ENCODE measurements around the gene JMJD8. TPM values are rescaled to one million over a fixed set of nuclear protein-coding genes. Genes with fewer than 3 reads are reported as not detected.
A peak's percentile ranks its signal among the peaks of the same experiment; 100 is the strongest.

JMJD8 gene
- total and polyA plus RNA-seq, 3 experiments from 2014 or later = 53.0 to 56.6 (median 55.9) TPM

- Histone ChIP-seq H3K36me3 (ENCODE audit: insufficient read depth, low read length) (peaks cover 4% of the 10 kb centered on the region), H3K27ac (ENCODE audit: low read depth, low read length) (no peak overlapping the region), H3K27me3 (ENCODE audit: insufficient read depth, low read length, poor library complexity, severe bottlenecking) (no peaks in the 10 kb centered on the region), H3K4me1 (ENCODE audit: insufficient read depth, low read length) (peaks cover 13% of the 10 kb centered on the region), H3K9me3 (ENCODE audit: low read length) (no peaks in the 10 kb centered on the region), H3K4me3 (ENCODE audit: low read length) (no peak overlapping the region)
- CTCF ChIA-PET = interaction anchor here (1.2 to 1.3 kb wide), 2 partner anchors 14 to 65 kb away, joined by 3 read pairs; partner anchors contain the start of gene CIAO3
- Mint-ChIP-seq H3K9me3 (no peaks in the 10 kb centered on the region), H3K27me3 (peaks cover 0 to 6% of the 10 kb centered on the region in 2 donors), H3K4me3 (no peak overlapping the region), H3K4me1 (peaks cover 5 to 22% (median 8%) of the 10 kb centered on the region in 3 donors), H3K27ac (no peak overlapping the region), H3K36me3 (peaks cover 0 to 25% (median 0%) of the 10 kb centered on the region in 3 donors)
- POLR2A ChIA-PET = interaction anchor here (1.1 to 1.2 kb wide), 2 partner anchors 28 to 32 kb away, joined by 3 read pairs; no protein-coding TSS in a partner anchor
- DNase-seq = no peak
Measured at GRCh38 chr16:675884-676564, 8.1 kb downstream of the JMJD8 start.

DNA sequence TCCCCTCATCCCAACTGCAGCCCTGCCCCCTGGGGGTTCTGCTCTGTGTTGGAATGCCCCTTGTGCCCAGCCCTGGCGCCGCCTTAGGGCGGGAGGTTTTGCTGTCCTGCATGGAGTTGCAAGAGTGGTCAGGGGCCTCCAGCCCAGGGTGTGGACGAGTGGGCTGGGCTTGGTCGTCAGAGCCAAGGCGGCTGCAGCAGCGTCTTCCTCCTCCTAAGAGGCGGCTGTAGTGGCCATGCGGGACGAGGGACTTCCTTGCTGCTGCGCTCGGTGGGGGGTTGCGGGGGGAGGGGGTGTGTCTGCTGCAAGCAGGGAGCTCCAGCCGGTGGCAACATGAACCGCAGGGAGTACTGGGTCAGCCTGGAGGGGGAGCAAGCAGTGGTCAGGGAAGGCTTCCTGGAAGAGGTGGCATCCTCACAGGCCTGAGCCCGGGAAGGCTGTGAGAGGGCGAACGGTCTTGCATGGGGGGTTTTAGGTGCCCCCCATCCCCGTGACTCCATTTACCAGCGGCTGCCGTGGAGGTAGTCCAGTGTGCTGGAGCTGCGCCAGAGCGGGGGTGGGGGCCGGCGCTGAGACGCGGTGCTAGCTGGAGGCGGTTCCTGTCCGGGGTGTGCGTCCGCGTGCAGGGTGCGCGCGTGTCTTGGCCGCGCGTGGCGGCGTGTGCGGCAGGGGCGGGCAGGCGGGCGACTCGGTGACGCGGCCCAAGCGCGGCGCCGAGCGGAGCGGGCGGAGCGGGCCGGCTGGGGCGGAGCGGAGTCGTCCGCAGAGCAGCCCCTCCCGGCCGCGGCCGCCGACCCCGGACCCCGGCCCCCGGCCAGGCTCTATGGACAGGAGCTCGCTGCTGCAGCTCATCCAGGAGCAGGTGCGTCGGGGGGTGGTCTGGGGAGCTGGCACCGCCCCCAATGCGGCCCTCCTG is 8.9 kb downstream of the JMJD8 start, which contains the start of gene RHBDL1:
TSS of gene RHBDL1 (plus strand) at position 704 of the 916 bp plus-strand sequence. CDS start at position 824, 120 bp downstream.
- Histone ChIP-seq H3K36me3 (ENCODE audit: insufficient read depth, low read length) (peaks cover 4% of the 10 kb centered on the region), H3K27ac (ENCODE audit: low read depth, low read length) (no peak within 1 kb of the TSS), H3K4me1 (ENCODE audit: insufficient read depth, low read length) (peaks cover 10% of the 10 kb centered on the region), H3K9me3 (ENCODE audit: low read length) (no peaks in the 10 kb centered on the region), H3K27me3 (ENCODE audit: insufficient read depth, low read length, poor library complexity, severe bottlenecking) (no peaks in the 10 kb centered on the region), H3K4me3 (ENCODE audit: low read length) (no peak within 1 kb of the TSS)
- DNase-seq = no peak
- Mint-ChIP-seq H3K4me1 (peaks cover 5 to 20% (median 6%) of the 10 kb centered on the region in 3 donors), H3K27me3 (peaks cover 0 to 6% of the 10 kb centered on the region in 2 donors), H3K36me3 (peaks cover 0 to 30% (median 0%) of the 10 kb centered on the region in 3 donors), H3K4me3 (peak within 1 kb of the TSS in 5 of 7 donors; percentile 15 to 40 (median 27)), H3K27ac (no peak within 1 kb of the TSS), H3K9me3 (no peaks in the 10 kb centered on the region)
- POLR2A ChIA-PET = interaction anchor here (1.2 kb wide), 1 partner anchor 29 kb away, joined by 3 read pairs; no protein-coding TSS in a partner anchor
- CTCF ChIA-PET = interaction anchor here (1.2 to 1.3 kb wide), 2 partner anchors 13 to 66 kb away, joined by 3 read pairs; partner anchors contain the start of gene CIAO3

DNA sequence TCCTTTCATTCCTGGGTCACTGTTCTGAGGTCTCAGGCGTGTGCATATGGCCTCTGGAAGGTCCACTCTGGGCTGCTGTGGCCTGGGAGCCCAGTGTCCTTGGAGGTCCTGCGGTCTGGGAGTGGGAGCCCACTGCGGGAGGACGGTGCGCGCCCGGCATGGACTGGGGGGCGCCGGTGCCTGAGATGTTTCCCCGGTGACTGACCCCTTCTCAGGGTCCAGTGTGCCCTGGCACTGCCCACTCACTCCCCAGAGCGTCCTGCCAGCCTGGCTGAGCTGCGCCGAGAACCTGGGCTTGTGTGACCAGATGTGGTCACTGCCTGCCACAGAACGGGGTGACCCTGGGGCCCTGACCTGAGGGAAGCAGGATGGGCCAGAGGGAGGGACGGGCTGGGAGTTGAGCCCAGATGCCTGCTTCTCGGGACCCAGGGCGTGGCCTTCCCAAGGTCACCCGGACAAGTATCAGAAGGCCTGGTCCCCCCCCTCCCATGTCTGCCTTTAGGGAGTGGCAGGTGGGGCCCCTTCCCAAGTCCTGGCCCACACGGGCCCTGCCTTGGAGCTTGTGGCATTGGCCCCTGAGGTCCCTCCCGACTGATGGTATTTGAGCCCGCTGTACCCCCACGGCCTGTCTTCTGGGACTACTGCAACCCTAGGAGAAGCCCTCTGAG is 9.8 kb downstream of the JMJD8 start:
- Mint-ChIP-seq H3K4me1 (peaks cover 5 to 20% (median 5%) of the 10 kb centered on the region in 3 donors), H3K27ac (no peak overlapping the region), H3K36me3 (peaks cover 0 to 34% (median 0%) of the 10 kb centered on the region in 3 donors), H3K4me3 (peak overlapping the region in 2 of 7 donors; percentile 34), H3K27me3 (peaks cover 0 to 6% of the 10 kb centered on the region in 2 donors), H3K9me3 (no peaks in the 10 kb centered on the region)
- Histone ChIP-seq H3K4me1 (ENCODE audit: insufficient read depth, low read length) (peaks cover 8% of the 10 kb centered on the region), H3K4me3 (ENCODE audit: low read length) (no peak overlapping the region), H3K27me3 (ENCODE audit: insufficient read depth, low read length, poor library complexity, severe bottlenecking) (no peaks in the 10 kb centered on the region), H3K27ac (ENCODE audit: low read depth, low read length) (no peak overlapping the region), H3K36me3 (ENCODE audit: insufficient read depth, low read length) (peaks cover 4% of the 10 kb centered on the region), H3K9me3 (ENCODE audit: low read length) (no peaks in the 10 kb centered on the region)
- ChIA-PET POLR2A (interaction anchor here (1.2 kb wide), 1 partner anchor 30 kb away, joined by 3 read pairs; no protein-coding TSS in a partner anchor), CTCF (no interaction called here)
- no peak for DNase-seq

DNA sequence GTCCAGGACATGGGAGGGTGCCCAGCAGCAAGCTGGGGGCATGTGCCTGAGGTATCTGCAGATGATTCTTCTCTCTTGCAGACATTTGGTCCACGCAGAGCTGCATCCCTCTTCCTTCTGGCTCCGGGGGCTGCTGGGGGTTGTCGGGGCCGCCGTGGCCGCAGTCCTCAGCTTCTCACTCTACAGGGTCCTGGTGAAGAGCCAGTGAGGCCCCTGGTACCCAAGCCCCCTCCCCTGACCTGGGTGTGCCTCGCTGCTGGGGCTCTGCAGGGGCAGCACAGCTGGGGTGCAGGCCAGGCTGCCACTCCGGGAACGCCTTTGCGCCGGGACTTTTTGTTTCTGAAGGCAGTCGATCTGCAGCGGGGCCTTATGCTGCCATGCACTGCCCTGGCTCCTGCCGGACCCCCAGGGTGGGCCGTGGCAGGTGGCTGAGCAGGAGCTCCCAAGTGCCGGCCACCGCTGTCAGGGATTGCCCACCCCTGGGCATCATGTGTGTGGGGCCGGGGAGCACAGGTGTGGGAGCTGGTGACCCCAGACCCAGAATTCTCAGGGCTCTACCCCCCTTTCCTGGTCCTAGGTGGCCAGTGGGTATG is 10.6 kb downstream of the JMJD8 start:
- POLR2A ChIA-PET = no interaction called here
- CTCF ChIA-PET = no interaction called here
- H3K27me3 ChIP-seq (ENCODE audit: insufficient read depth, low read length, poor library complexity, severe bottlenecking) = no peaks in the 10 kb centered on the region
- peak overlapping the region in 1 of 8 donors; percentile 56 for H3K27ac Mint-ChIP-seq
- H3K27me3 Mint-ChIP-seq = peaks cover 0 to 6% of the 10 kb centered on the region in 2 donors
- no peak overlapping the region for H3K27ac ChIP-seq (ENCODE audit: low read depth, low read length)
- H3K4me3 Mint-ChIP-seq = peak overlapping the region in 2 of 7 donors; percentile 23 to 34
- H3K4me3 ChIP-seq (ENCODE audit: low read length) = no peak overlapping the region
- H3K4me1 ChIP-seq (ENCODE audit: insufficient read depth, low read length) = peaks cover 5% of the 10 kb centered on the region
- peaks cover 0 to 36% (median 0%) of the 10 kb centered on the region in 3 donors for H3K36me3 Mint-ChIP-seq
- H3K4me1 Mint-ChIP-seq = peaks cover 0 to 20% (median 3%) of the 10 kb centered on the region in 3 donors
- H3K36me3 ChIP-seq (ENCODE audit: insufficient read depth, low read length) = peaks cover 4% of the 10 kb centered on the region
- H3K9me3 Mint-ChIP-seq = no peaks in the 10 kb centered on the region
- no peak for DNase-seq
- no peaks in the 10 kb centered on the region for H3K9me3 ChIP-seq (ENCODE audit: low read length)

DNA sequence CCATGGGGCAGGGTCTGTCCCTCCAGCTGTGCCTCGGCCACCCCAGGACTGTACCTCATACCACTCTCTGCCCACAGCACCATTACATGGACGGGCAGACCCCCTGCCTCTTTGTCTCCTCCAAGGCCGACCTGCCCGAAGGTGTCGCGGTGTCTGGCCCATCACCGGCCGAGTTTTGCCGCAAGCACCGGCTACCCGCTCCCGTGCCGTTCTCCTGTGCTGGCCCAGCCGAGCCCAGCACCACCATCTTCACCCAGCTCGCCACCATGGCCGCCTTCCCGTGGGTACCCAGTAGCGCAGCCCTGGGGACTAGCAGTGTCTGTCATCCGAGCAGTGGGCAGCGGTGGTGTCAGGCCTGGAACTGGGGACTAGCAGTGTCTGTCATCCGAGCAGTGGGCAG is 11.3 kb downstream of the JMJD8 start:
- H3K27me3 Mint-ChIP-seq = peaks cover 0 to 6% of the 10 kb centered on the region in 2 donors
- ChIA-PET CTCF (no interaction called here), POLR2A (no interaction called here)
- H3K27me3 ChIP-seq (ENCODE audit: insufficient read depth, low read length, poor library complexity, severe bottlenecking) = no peaks in the 10 kb centered on the region
- no peaks in the 10 kb centered on the region for H3K9me3 ChIP-seq (ENCODE audit: low read length)
- peaks cover 0 to 36% (median 0%) of the 10 kb centered on the region in 3 donors for H3K36me3 Mint-ChIP-seq
- H3K4me1 ChIP-seq (ENCODE audit: insufficient read depth, low read length) = peaks cover 5% of the 10 kb centered on the region
- H3K4me3 Mint-ChIP-seq = peak overlapping the region in 2 of 7 donors; percentile 54 to 78
- no peaks in the 10 kb centered on the region for H3K9me3 Mint-ChIP-seq
- peaks cover 4% of the 10 kb centered on the region for H3K36me3 ChIP-seq (ENCODE audit: insufficient read depth, low read length)
- no peak overlapping the region for H3K27ac ChIP-seq (ENCODE audit: low read depth, low read length)
- no peak for DNase-seq
- H3K27ac Mint-ChIP-seq = peak overlapping the region in 1 of 8 donors; percentile 56
- no peak overlapping the region for H3K4me3 ChIP-seq (ENCODE audit: low read length)
- H3K4me1 Mint-ChIP-seq = peaks cover 0 to 20% (median 3%) of the 10 kb centered on the region in 3 donors

GRCh38 chr16:672371-672770 is 11.8 kb downstream of the JMJD8 start:
- no peaks in the 10 kb centered on the region for H3K27me3 ChIP-seq (ENCODE audit: insufficient read depth, low read length, poor library complexity, severe bottlenecking)
- POLR2A ChIA-PET = interaction anchor here (0.6 kb wide), 1 partner anchor 425 kb away, joined by 3 read pairs; no protein-coding TSS in a partner anchor
- H3K9me3 ChIP-seq (ENCODE audit: low read length) = no peaks in the 10 kb centered on the region
- Mint-ChIP-seq H3K4me3 (no peak overlapping the region), H3K4me1 (peaks cover 5 to 25% (median 7%) of the 10 kb centered on the region in 3 donors), H3K27ac (no peak overlapping the region), H3K27me3 (peaks cover 0 to 6% of the 10 kb centered on the region in 2 donors), H3K9me3 (no peaks in the 10 kb centered on the region), H3K36me3 (peaks cover 0 to 36% (median 0%) of the 10 kb centered on the region in 3 donors)
- peaks cover 10% of the 10 kb centered on the region for H3K4me1 ChIP-seq (ENCODE audit: insufficient read depth, low read length)
- H3K36me3 ChIP-seq (ENCODE audit: insufficient read depth, low read length) = peaks cover 4% of the 10 kb centered on the region
- DNase-seq = no peak
- H3K27ac ChIP-seq (ENCODE audit: low read depth, low read length) = no peak overlapping the region
- H3K4me3 ChIP-seq (ENCODE audit: low read length) = no peak overlapping the region
- CTCF ChIA-PET = no interaction called here

Data from CD8-positive, alpha-beta memory T cell (primary cell).